Islet of Langerhans (tissue), 1 donor: ENCODE data around the gene IL17RE.
"Not testable (repeated sequence)": the region's sequence is repeated elsewhere in the genome, so short reads cannot be mapped to it uniquely, and the experiment has no call there.

ENCODE experiments used
- FAIRE-seq: peaks from one replicate; lab custom pipeline; 2011; peaks lifted over from hg19 to GRCh38; lab: Jason Lieb, UNC

IL17RE gene

GRCh38 chr3:9934235-9934621, 31.6 kb downstream of the IL17RE start:
- no peak for FAIRE-seq

- FAIRE-seq = no peak
These were observed 32.3 kb downstream of the IL17RE start for GRCh38 chr3:9934993-9935392.

- no peak for FAIRE-seq
These were observed 33.4 kb downstream of the IL17RE start for GRCh38 chr3:9935966-9936510.

GRCh38 chr3:9937486-9938238, 35.0 kb downstream of the IL17RE start:
- FAIRE-seq = no peak

GRCh38 chr3:9938966-9939365, 36.3 kb downstream of the IL17RE start:
- FAIRE-seq = no peak

GRCh38 chr3:9939906-9940305, 37.3 kb downstream of the IL17RE start:
- FAIRE-seq = not testable (repeated sequence)

- no peak for FAIRE-seq
These were observed 38.1 kb downstream of the IL17RE start for GRCh38 chr3:9940746-9941145.

- no peak for FAIRE-seq
These were observed 39.5 kb downstream of the IL17RE start for GRCh38 chr3:9942164-9942563.

GRCh38 chr3:9942934-9943690, 40.5 kb downstream of the IL17RE start:
- no peak for FAIRE-seq

- FAIRE-seq = no peak
These were observed 41.6 kb downstream of the IL17RE start for GRCh38 chr3:9944271-9944670.

- FAIRE-seq = no peak
These were observed 42.7 kb downstream of the IL17RE start for GRCh38 chr3:9945358-9945757.

- no peak for FAIRE-seq
These were observed 43.7 kb downstream of the IL17RE start for GRCh38 chr3:9946112-9947024.

GRCh38 chr3:9947025-9947995, 44.7 kb downstream of the IL17RE start:
- no peak for FAIRE-seq

- FAIRE-seq = no peak
These were observed 45.9 kb downstream of the IL17RE start for GRCh38 chr3:9948586-9948985.

GRCh38 chr3:9949115-9949514, 46.5 kb downstream of the IL17RE start:
- no peak for FAIRE-seq

GRCh38 chr3:9949626-9950025, 47.0 kb downstream of the IL17RE start:
- FAIRE-seq = no peak

- no peak for FAIRE-seq
These were observed 48.5 kb downstream of the IL17RE start for GRCh38 chr3:9951126-9951525.

- no peak for FAIRE-seq
These were observed 48.9 kb downstream of the IL17RE start for GRCh38 chr3:9951598-9951961.

- no peak for FAIRE-seq
These were observed 49.5 kb downstream of the IL17RE start, which contains the start of gene PRRT3 for GRCh38 chr3:9951962-9952805. PRRT3 (minus strand) TSS chr3:9952408; CDS start chr3:9950115, 2,293 bp downstream.

GRCh38 chr3:9955067-9955502, 52.4 kb downstream of the IL17RE start:
- no peak for FAIRE-seq
